Neuronal stem cell (in vitro differentiated cells): ENCODE data around the gene POLH.
"Not testable (repeated sequence)": the region's sequence is repeated elsewhere in the genome, so short reads cannot be mapped to it uniquely, and the experiment has no call there.

Experiments used
- DNase-seq: peaks from one replicate; pipeline ENCODE4 v3.0.0-alpha.2; 2013; ENCODE audit warnings: low spot score
- H2AFZ ChIP-seq: one replicate; pipeline ENCODE4 v1.6.1; 2013; ENCODE audit warnings: mild to moderate bottlenecking, low read length, inconsistent platforms
- H2AK5ac ChIP-seq: 2 replicates; pipeline ENCODE4 v1.6.1; 2013; ENCODE audit warnings: low read depth, mild to moderate bottlenecking, inconsistent platforms, low read length, moderate library complexity, mixed read lengths
- H2BK120ac ChIP-seq: 2 replicates; pipeline ENCODE4 v1.6.1; 2013; ENCODE audit warnings: low read depth, mild to moderate bottlenecking, inconsistent platforms, low read length, moderate library complexity, mixed read lengths
- H2BK12ac ChIP-seq: one replicate; pipeline ENCODE4 v1.6.1; 2013; ENCODE audit warnings: low read length, inconsistent platforms
- H2BK15ac ChIP-seq: 2 replicates; pipeline ENCODE4 v1.6.1; 2013; ENCODE audit warnings: mild to moderate bottlenecking, low read length, inconsistent platforms, mixed read lengths
- H2BK5ac ChIP-seq: one replicate; pipeline ENCODE4 v1.6.1; 2013; ENCODE audit warnings: inconsistent platforms, mild to moderate bottlenecking, low read length, moderate library complexity
- H3K14ac ChIP-seq: one replicate; pipeline ENCODE4 v1.6.1; 2013; ENCODE audit warnings: low read length, inconsistent platforms
- H3K18ac ChIP-seq: 2 replicates; pipeline ENCODE4 v1.6.1; 2013; ENCODE audit warnings: low read length, inconsistent platforms
- H3K23ac ChIP-seq: 2 replicates; pipeline ENCODE4 v1.6.1; 2013; ENCODE audit warnings: low read depth, mild to moderate bottlenecking, mixed read lengths, low read length, inconsistent platforms; ENCODE audit not compliant: poor library complexity
- H3K27ac ChIP-seq: replicated peaks from 3 replicates; pipeline ENCODE4 v1.5.1; 2013; ENCODE audit warnings: low read length, inconsistent platforms
- H3K27me3 ChIP-seq, 3 experiments: 2 replicates each; pipeline ENCODE4 v1.6.1; 2013; ENCODE audit warnings: low read length in 3 of 3, mild to moderate bottlenecking in 2 of 3, inconsistent platforms in 1 of 3, low read depth in 1 of 3, mixed read lengths in 1 of 3, moderate library complexity in 1 of 3; ENCODE audit not compliant: control insufficient read depth in 3 of 3, insufficient read depth in 3 of 3
- H3K36me3 ChIP-seq, 2 donors: replicated peaks in 1 of 2; 2 replicates each; pipeline ENCODE4 v1.6.1; 2013; ENCODE audit warnings: low read length in 2 of 2; ENCODE audit not compliant: control insufficient read depth in 2 of 2, insufficient read depth in 2 of 2
- H3K4ac ChIP-seq: 2 replicates; pipeline ENCODE4 v1.6.1; 2013; ENCODE audit warnings: inconsistent platforms, mild to moderate bottlenecking, low read length, moderate library complexity
- H3K4me1 ChIP-seq, 2 donors: 1 replicate in 1 of 2; 2 replicates in 1 of 2; pipeline ENCODE4 v1.6.1; 2013; ENCODE audit warnings: low read length in 2 of 2, low read depth in 1 of 2; ENCODE audit not compliant: control insufficient read depth in 2 of 2, insufficient read depth in 1 of 2
- H3K4me2 ChIP-seq: one replicate; pipeline ENCODE4 v1.6.1; 2013; ENCODE audit warnings: mild to moderate bottlenecking, low read length, inconsistent platforms; ENCODE audit not compliant: insufficient read depth, poor library complexity, severe bottlenecking
- H3K4me3 ChIP-seq, 2 donors: 2 replicates each; pipeline ENCODE4 v1.5.1; 2013; ENCODE audit warnings: low read length in 2 of 2, mild to moderate bottlenecking in 2 of 2, inconsistent platforms in 1 of 2, moderate library complexity in 1 of 2
- H3K79me1 ChIP-seq: one replicate; pipeline ENCODE4 v1.6.1; 2013; ENCODE audit warnings: low read depth, mild to moderate bottlenecking, inconsistent platforms, low read length, moderate library complexity
- H3K9ac ChIP-seq: one replicate; pipeline ENCODE4 v1.6.1; 2013; ENCODE audit warnings: mild to moderate bottlenecking, low read depth, low read length, inconsistent platforms; ENCODE audit not compliant: poor library complexity
- H3K9me3 ChIP-seq, 2 donors: replicated peaks in 1 of 2; 2 replicates each; pipeline versions ENCODE3 to v1.6.1; 2013; ENCODE audit warnings: low read length in 2 of 2, mild to moderate bottlenecking in 2 of 2, inconsistent platforms in 1 of 2, low read depth in 1 of 2, mixed read lengths in 1 of 2, moderate library complexity in 1 of 2; ENCODE audit not compliant: control insufficient read depth in 2 of 2, insufficient read depth in 1 of 2
- H4K8ac ChIP-seq: one replicate; pipeline ENCODE4 v1.6.1; 2013; ENCODE audit warnings: low read depth, mild to moderate bottlenecking, inconsistent platforms, low read length, moderate library complexity
- H4K91ac ChIP-seq: one replicate; pipeline ENCODE4 v1.6.1; 2013; ENCODE audit warnings: low read length, low read depth, mild to moderate bottlenecking, inconsistent platforms; ENCODE audit not compliant: poor library complexity
- WGBS, 2 donors: extraction: QIAGEN DNeasy Blood & Tissue Kit; methylation state at CpG; one replicate each; pipeline ENCODE4 v1.1.7; 2013; ENCODE audit warnings: missing lambda C conversion rate in 2 of 2, mixed read lengths in 1 of 2; ENCODE audit not compliant: insufficient read length in 2 of 2, insufficient replicate concordance in 1 of 2; ENCODE audit errors: extremely low coverage in 2 of 2; 5-methylcytosine and 5-hydroxymethylcytosine counted together

The POLH gene

DNA sequence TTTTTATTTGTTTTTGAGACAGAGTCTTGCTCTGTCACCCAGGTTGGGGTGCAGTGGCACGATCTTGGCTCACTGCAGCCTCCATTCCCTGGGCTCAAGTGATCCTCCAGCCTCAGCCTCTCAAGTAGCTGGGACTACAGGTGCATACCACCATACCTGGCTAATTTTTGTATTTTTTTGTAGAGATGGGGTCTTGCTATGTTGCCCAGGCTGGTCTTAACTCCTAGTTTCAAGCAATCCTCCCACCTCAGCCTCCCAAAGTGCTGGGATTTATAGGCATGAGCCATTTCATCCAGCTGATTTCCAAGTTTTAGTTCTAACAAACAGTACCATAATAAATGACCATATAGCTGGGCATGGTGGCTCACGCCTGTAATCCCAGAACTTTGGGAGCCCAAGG is 76.8 kb downstream of the POLH start:
- H2AFZ ChIP-seq, H2BK15ac ChIP-seq, H3K23ac ChIP-seq, H3K4me1 ChIP-seq, H4K8ac ChIP-seq, H3K18ac ChIP-seq, H2BK5ac ChIP-seq, H3K79me1 ChIP-seq, H2BK120ac ChIP-seq, H3K14ac ChIP-seq, H4K91ac ChIP-seq, H3K4ac ChIP-seq, H3K9me3 ChIP-seq, H3K9ac ChIP-seq, H2BK12ac ChIP-seq, H2AK5ac ChIP-seq, H3K4me3 ChIP-seq, H3K27ac ChIP-seq, DNase-seq, H3K36me3 ChIP-seq, H3K27me3 ChIP-seq, H3K4me2 ChIP-seq: not testable (repeated sequence)
- WGBS, 2 donors = no CpG with 5 or more reads among the region's 2 CpGs

DNA sequence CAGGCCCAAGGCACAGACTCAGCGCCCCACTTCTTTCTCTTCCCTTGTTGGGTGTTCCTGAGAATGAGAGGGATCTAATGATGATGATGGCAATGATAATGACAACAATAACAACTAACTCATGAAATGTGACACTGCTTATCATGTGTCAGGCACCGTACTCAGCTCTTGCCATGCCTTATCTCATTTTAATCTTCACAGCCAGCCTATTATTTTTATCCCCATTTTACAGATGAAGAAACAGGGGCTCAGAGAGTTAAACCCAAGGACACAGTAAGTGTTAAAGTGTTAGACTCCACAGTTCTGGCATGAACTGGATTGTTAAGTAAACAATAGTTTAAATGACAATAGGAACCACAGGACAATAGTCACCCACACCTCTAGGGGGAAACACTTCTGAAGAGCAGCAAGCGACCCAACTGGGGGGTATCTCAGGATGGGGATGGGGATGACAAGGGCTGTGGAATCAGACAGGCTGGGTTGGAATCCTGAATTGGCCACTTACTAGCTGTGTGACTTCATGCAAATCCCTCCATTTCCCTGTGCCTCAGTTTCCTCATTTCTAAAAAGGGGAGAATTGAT is 81.3 kb downstream of the POLH start:
- Histone ChIP-seq H2BK120ac (no peak overlapping the region), H3K27ac (no peak overlapping the region), H2BK15ac (no peak overlapping the region), H3K4ac (no peak overlapping the region), H2BK5ac (no peak overlapping the region), H2BK12ac (no peak overlapping the region), H4K8ac (no peak overlapping the region), H3K4me2 (no peak overlapping the region), H3K4me3 (no peak overlapping the region), H3K79me1 (no peaks in the 10 kb centered on the region), H3K23ac (no peak overlapping the region), H2AFZ (no peak overlapping the region), H3K14ac (no peak overlapping the region), H3K36me3 (no peaks in the 10 kb centered on the region), H3K9ac (no peak overlapping the region), H3K9me3 (peaks cover 0 to 2% of the 10 kb centered on the region in 2 donors), H2AK5ac (no peak overlapping the region), H3K4me1 (peaks cover 0 to 3% of the 10 kb centered on the region in 2 donors), H3K18ac (no peak overlapping the region), H3K27me3 (no peaks in the 10 kb centered on the region), H4K91ac (no peak overlapping the region)
- no CpG with 5 or more reads among the region's 3 CpGs for WGBS, 2 donors
- DNase-seq = no peak

DNA sequence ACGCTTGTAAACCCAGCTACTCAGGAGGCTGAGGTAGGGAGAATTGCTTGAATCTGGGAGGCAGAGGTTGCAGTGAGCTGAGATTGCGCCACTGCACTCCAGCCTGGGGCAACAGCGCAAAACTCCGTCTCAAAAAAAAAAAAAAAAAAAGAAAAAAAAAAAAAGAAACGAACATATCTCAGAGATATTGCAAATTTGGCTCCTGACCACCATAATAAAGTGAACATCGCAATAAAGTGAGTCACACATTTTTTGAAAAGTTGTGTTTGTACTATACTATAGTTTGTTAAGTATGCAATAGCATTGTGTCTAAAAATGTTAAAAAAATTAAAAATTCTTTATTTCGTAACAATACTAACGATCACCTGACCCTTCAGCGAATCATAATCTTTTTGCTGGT is 82.2 kb downstream of the POLH start:
- no peak overlapping the region for H3K4ac ChIP-seq
- H2AK5ac ChIP-seq = no peak overlapping the region
- H2BK12ac ChIP-seq = no peak overlapping the region
- no peaks in the 10 kb centered on the region for H3K36me3 ChIP-seq
- H3K4me2 ChIP-seq = no peak overlapping the region
- no peak overlapping the region for H2BK15ac ChIP-seq
- H2BK120ac ChIP-seq = no peak overlapping the region
- no peak overlapping the region for H2AFZ ChIP-seq
- H3K27ac ChIP-seq = no peak overlapping the region
- H3K9ac ChIP-seq = no peak overlapping the region
- peaks cover 0 to 3% of the 10 kb centered on the region in 2 donors for H3K4me1 ChIP-seq
- H3K14ac ChIP-seq = no peak overlapping the region
- no peak overlapping the region for H3K4me3 ChIP-seq
- no peak overlapping the region for H3K18ac ChIP-seq
- H2BK5ac ChIP-seq = no peak overlapping the region
- no peaks in the 10 kb centered on the region for H3K27me3 ChIP-seq
- DNase-seq = no peak
- no CpG with 5 or more reads among the region's 9 CpGs for WGBS, 2 donors
- no peak overlapping the region for H4K91ac ChIP-seq
- no peaks in the 10 kb centered on the region for H3K79me1 ChIP-seq
- peaks cover 0 to 2% of the 10 kb centered on the region in 2 donors for H3K9me3 ChIP-seq
- H4K8ac ChIP-seq = no peak overlapping the region
- no peak overlapping the region for H3K23ac ChIP-seq

DNA sequence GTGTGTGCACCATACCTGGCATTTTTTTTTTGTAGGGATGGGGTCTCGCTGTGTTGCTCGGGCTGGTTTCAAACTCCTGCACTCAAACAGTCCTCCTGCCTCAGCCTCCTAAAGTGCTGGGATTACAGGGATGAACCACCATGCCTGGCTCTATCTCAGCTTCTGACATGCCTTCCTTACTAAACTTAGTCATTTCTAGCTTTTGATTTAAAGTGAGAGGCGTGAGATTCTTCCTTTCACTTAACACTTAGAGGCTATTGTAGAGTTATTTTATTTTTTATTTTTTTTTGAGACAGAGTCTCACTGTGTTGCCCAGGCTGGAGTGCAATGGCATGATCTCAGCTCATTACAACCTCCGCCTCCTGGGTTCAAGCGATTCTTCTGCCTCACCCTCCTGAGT is 87.0 kb downstream of the POLH start:
- H3K27me3 ChIP-seq, H3K9me3 ChIP-seq, H2BK12ac ChIP-seq, H3K14ac ChIP-seq, H2BK15ac ChIP-seq, H3K9ac ChIP-seq, H2AFZ ChIP-seq, H3K18ac ChIP-seq, H3K4me1 ChIP-seq, H2BK5ac ChIP-seq, H3K36me3 ChIP-seq, H3K4me2 ChIP-seq, H2AK5ac ChIP-seq, H2BK120ac ChIP-seq, H3K23ac ChIP-seq, H4K91ac ChIP-seq, H3K4me3 ChIP-seq, H3K27ac ChIP-seq, H3K4ac ChIP-seq, H4K8ac ChIP-seq, DNase-seq, H3K79me1 ChIP-seq: not testable (repeated sequence)
- no CpG with 5 or more reads among the region's 5 CpGs for WGBS, 2 donors
